ENCODE measurements around the gene ADARB2.

Gene ADARB2

DNA sequence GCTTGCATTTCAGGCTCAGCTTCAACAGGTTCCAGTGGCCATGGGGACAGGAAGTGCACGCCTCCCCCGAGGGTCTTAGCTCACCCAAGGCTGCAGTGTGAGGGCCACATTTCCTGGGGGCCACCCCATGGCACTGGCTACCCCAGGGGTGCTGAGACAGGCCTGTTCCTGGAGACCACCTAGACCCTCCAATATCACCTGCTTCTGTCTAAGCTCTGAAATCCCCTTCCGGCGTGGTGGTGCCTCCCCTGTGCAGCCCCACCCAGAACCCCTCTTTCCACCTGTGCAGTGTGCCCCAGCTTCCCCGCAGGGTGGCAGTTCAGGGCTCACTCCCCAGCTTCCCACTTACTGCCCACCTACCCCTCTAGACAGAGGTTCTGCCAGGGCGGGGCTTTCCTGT is 83.1 kb downstream of the ADARB2 start:
- TF ChIP-seq, protein P1, sequence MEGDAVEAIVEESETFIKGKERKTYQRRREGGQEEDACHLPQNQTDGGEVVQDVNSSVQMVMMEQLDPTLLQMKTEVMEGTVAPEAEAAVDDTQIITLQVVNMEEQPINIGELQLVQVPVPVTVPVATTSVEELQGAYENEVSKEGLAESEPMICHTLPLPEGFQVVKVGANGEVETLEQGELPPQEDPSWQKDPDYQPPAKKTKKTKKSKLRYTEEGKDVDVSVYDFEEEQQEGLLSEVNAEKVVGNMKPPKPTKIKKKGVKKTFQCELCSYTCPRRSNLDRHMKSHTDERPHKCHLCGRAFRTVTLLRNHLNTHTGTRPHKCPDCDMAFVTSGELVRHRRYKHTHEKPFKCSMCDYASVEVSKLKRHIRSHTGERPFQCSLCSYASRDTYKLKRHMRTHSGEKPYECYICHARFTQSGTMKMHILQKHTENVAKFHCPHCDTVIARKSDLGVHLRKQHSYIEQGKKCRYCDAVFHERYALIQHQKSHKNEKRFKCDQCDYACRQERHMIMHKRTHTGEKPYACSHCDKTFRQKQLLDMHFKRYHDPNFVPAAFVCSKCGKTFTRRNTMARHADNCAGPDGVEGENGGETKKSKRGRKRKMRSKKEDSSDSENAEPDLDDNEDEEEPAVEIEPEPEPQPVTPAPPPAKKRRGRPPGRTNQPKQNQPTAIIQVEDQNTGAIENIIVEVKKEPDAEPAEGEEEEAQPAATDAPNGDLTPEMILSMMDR (conservative IDR thresholded peaks at IDR 0.05; ENCODE audit: low read depth, low read length): no peak
- Histone ChIP-seq H4K20me1 (ENCODE audit: insufficient read depth) (no peaks in the 10 kb centered on the region), H3K27me3 (ENCODE audit: insufficient read depth, low read depth) (no peaks in the 10 kb centered on the region), H3K27ac (no peak overlapping the region), H3K9ac (no peak overlapping the region), H2AFZ (ENCODE audit: low read depth) (no peak overlapping the region), H3K4me3 (IDR thresholded peaks at IDR 0.05; ENCODE audit: insufficient read depth, low read depth, low read length) (no peak overlapping the region), H3K79me2 (ENCODE audit: insufficient read depth, low read depth) (no peaks in the 10 kb centered on the region), H3K36me3 (ENCODE audit: insufficient read depth) (no peaks in the 10 kb centered on the region), H3K4me1 (ENCODE audit: low read depth, poor library complexity, severe bottlenecking) (no peaks in the 10 kb centered on the region), H3K4me2 (no peak overlapping the region)

DNA sequence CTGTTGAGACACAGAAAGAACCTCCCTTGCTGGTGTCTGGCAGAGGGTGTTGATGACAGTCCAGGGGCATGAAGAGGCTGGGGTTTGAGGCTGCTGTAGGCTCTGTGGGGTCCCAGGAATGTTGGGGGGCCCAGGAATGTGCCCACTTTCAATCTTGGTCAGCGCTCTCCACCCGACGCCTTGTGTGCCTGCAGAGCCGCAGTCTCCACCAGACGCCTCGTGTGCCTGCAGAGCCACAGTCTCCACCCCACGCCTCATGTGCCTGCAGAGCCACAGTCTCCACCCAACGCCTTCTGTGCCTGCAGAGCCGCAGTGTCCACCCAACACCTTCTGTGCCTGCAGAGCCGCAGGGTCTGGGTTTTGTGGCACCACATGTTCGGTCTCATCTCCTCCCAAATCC is 84.0 kb downstream of the ADARB2 start:
- TF ChIP-seq, protein P1 (conservative IDR thresholded peaks at IDR 0.05; ENCODE audit: low read depth, low read length): no peak

DNA sequence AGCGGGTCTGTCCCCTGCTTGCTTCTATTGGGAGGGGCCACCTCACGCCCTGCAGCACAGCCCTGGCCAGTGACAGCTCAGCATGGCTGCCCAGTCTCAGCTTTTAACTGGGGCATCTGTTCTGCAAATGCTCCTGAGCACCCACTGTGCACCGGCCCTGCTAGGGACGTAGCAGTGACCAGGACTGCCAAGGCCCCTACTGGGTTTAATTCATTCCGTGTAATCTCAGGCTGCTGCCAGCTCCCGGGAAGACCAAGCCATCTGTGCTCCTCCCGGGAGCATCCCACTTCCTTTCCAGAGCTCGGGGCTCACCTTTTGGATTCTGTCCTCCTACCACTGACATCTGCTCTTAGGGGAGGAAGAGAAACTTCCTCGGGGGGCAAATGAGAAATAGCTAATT is 85.2 kb downstream of the ADARB2 start:
- no peaks in the 10 kb centered on the region for H3K79me2 ChIP-seq (ENCODE audit: insufficient read depth, low read depth)
- no peak overlapping the region for H3K4me3 ChIP-seq (IDR thresholded peaks at IDR 0.05; ENCODE audit: insufficient read depth, low read depth, low read length)
- H2AFZ ChIP-seq (ENCODE audit: low read depth): no peak overlapping the region
- no peak overlapping the region for H3K27ac ChIP-seq
- H3K27me3 ChIP-seq (ENCODE audit: insufficient read depth, low read depth): no peaks in the 10 kb centered on the region
- no peak overlapping the region for H3K4me2 ChIP-seq
- no peaks in the 10 kb centered on the region for H3K36me3 ChIP-seq (ENCODE audit: insufficient read depth)
- no peak overlapping the region for H3K9ac ChIP-seq
- H3K4me1 ChIP-seq (ENCODE audit: low read depth, poor library complexity, severe bottlenecking): no peaks in the 10 kb centered on the region
- TF ChIP-seq, protein P1 (conservative IDR thresholded peaks at IDR 0.05; ENCODE audit: low read depth, low read length): no peak
- H4K20me1 ChIP-seq (ENCODE audit: insufficient read depth): no peaks in the 10 kb centered on the region

More for the DNA sequence above, 84.0 kb downstream of the ADARB2 start:
- Histone ChIP-seq H3K4me3 (IDR thresholded peaks at IDR 0.05; ENCODE audit: insufficient read depth, low read depth, low read length) (no peak overlapping the region), H2AFZ (ENCODE audit: low read depth) (no peak overlapping the region), H3K79me2 (ENCODE audit: insufficient read depth, low read depth) (no peaks in the 10 kb centered on the region), H3K36me3 (ENCODE audit: insufficient read depth) (no peaks in the 10 kb centered on the region), H3K27me3 (ENCODE audit: insufficient read depth, low read depth) (no peaks in the 10 kb centered on the region), H4K20me1 (ENCODE audit: insufficient read depth) (no peaks in the 10 kb centered on the region), H3K4me1 (ENCODE audit: low read depth, poor library complexity, severe bottlenecking) (no peaks in the 10 kb centered on the region), H3K9ac (no peak overlapping the region), H3K27ac (no peak overlapping the region), H3K4me2 (no peak overlapping the region)

DNA sequence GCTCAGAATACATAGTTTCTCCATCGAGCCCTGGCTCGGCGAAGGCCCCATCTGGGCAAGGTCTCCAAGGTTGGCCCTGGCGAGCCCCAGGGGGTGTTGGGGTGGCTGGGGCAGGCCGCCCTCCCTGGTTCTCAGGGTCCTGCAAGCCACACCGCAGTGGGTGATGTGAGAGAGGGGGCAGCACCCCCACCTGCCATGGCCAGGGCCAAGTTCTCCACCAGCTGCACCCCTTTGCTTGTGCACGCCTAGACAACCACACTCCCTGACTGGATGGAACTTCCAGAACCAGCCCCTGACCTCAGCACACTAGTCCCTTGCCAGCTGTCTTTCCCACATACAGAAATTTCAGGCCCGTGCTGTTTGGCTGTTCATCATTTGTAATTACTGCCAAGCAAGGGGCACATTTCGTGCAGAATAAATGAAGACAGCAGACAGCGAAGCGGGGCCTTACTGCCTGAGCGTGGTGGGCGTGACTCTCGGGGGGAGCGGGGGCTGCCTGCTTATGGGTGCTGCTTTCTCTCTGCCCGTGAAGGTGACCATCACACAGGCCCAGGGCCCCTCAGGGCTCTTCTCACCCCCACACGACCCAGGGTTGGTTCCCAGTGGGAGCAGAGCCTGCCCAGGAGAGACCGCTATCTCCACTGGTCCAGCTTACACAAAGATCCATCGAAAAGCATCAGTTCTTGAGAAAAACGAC is 85.9 kb downstream of the ADARB2 start:
- Histone ChIP-seq H4K20me1 (ENCODE audit: insufficient read depth) (no peaks in the 10 kb centered on the region), H3K4me1 (ENCODE audit: low read depth, poor library complexity, severe bottlenecking) (no peaks in the 10 kb centered on the region), H3K36me3 (ENCODE audit: insufficient read depth) (no peaks in the 10 kb centered on the region), H3K27ac (no peak overlapping the region), H3K4me2 (no peak overlapping the region), H3K27me3 (ENCODE audit: insufficient read depth, low read depth) (no peaks in the 10 kb centered on the region), H3K9ac (no peak overlapping the region), H2AFZ (ENCODE audit: low read depth) (no peak overlapping the region), H3K79me2 (ENCODE audit: insufficient read depth, low read depth) (no peaks in the 10 kb centered on the region), H3K4me3 (IDR thresholded peaks at IDR 0.05; ENCODE audit: insufficient read depth, low read depth, low read length) (no peak overlapping the region)
- TF ChIP-seq, protein P1 (conservative IDR thresholded peaks at IDR 0.05; ENCODE audit: low read depth, low read length): no peak
